G401.6 (cell line): Measurements from ENCODE around the gene AGBL4.

Source experiments
- FAIRE-seq: peaks from 2 replicates; lab custom pipeline; 2012; peaks lifted over from hg19 to GRCh38; lab: Jason Lieb, UNC

The AGBL4 gene

GRCh38 chr1:48644905-48645605, 1378.7 kb downstream of the AGBL4 start:
- no peak for FAIRE-seq

- FAIRE-seq, result no peak
Observed at GRCh38 chr1:48644190-48644900, 1379.4 kb downstream of the AGBL4 start.

- FAIRE-seq, result no peak
Observed at GRCh38 chr1:48643193-48643592, 1380.6 kb downstream of the AGBL4 start.

- no peak for FAIRE-seq
Observed at GRCh38 chr1:48640836-48641492, 1382.8 kb downstream of the AGBL4 start.

GRCh38 chr1:48629867-48630266, 1393.9 kb downstream of the AGBL4 start:
- FAIRE-seq, result no peak

GRCh38 chr1:48627486-48627885, 1396.3 kb downstream of the AGBL4 start:
- no peak for FAIRE-seq

- FAIRE-seq, result no peak
Observed at GRCh38 chr1:48619539-48619938, 1404.2 kb downstream of the AGBL4 start.

- FAIRE-seq, result no peak
Observed at GRCh38 chr1:48617252-48617651, 1406.5 kb downstream of the AGBL4 start.

- no peak for FAIRE-seq
Observed at GRCh38 chr1:48616710-48617109, 1407.0 kb downstream of the AGBL4 start.

GRCh38 chr1:48611841-48612240, 1411.9 kb downstream of the AGBL4 start:
- FAIRE-seq, result no peak

GRCh38 chr1:48610628-48611542, 1412.9 kb downstream of the AGBL4 start:
- no peak for FAIRE-seq

GRCh38 chr1:48608882-48609281, 1414.9 kb downstream of the AGBL4 start:
- no peak for FAIRE-seq

GRCh38 chr1:48603222-48603621, 1420.5 kb downstream of the AGBL4 start:
- FAIRE-seq, result no peak

- no peak for FAIRE-seq
Observed at GRCh38 chr1:48602349-48602748, 1421.4 kb downstream of the AGBL4 start.

- FAIRE-seq, result no peak
Observed at GRCh38 chr1:48600182-48600581, 1423.6 kb downstream of the AGBL4 start.

GRCh38 chr1:48597663-48598062, 1426.1 kb downstream of the AGBL4 start:
- no peak for FAIRE-seq

GRCh38 chr1:48596046-48596445, 1427.7 kb downstream of the AGBL4 start:
- no peak for FAIRE-seq

- FAIRE-seq, result no peak
Observed at GRCh38 chr1:48595613-48596012, 1428.1 kb downstream of the AGBL4 start.

GRCh38 chr1:48592330-48592729, 1431.4 kb downstream of the AGBL4 start:
- FAIRE-seq, result no peak

GRCh38 chr1:48591181-48591580, 1432.6 kb downstream of the AGBL4 start:
- no peak for FAIRE-seq

GRCh38 chr1:48588061-48588460, 1435.7 kb downstream of the AGBL4 start:
- no peak for FAIRE-seq

- no peak for FAIRE-seq
Observed at GRCh38 chr1:48582408-48582807, 1441.3 kb downstream of the AGBL4 start.
